GM18520 (cell line): ENCODE measurements around the gene MCUB.

Source experiments
- ATAC-seq: cut with Tn5 transposase; IDR thresholded peaks from one replicate; pipeline ENCODE4 v1.9.1; 2021; ENCODE audit not compliant: unreplicated experiment

The MCUB gene

DNA sequence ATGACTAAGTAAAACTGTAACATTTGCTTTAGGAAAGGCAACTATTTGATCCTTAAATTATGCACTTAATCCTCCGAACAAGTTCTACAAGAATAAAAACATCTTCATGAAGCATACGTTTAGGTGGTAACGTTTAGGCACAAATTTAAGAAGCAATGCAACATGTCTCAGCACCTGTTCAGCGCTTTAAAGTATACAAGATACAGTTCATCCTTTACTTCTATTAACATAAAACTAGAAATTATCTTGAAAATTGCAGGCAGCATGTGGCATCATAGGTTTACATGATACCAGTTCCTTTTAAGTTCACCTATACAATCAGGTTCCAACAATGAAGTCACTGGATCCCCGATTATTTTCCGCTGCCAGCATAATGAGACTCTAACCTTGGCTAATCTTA lies 168.3 kb downstream of the MCUB start:
- no peak for ATAC-seq

DNA sequence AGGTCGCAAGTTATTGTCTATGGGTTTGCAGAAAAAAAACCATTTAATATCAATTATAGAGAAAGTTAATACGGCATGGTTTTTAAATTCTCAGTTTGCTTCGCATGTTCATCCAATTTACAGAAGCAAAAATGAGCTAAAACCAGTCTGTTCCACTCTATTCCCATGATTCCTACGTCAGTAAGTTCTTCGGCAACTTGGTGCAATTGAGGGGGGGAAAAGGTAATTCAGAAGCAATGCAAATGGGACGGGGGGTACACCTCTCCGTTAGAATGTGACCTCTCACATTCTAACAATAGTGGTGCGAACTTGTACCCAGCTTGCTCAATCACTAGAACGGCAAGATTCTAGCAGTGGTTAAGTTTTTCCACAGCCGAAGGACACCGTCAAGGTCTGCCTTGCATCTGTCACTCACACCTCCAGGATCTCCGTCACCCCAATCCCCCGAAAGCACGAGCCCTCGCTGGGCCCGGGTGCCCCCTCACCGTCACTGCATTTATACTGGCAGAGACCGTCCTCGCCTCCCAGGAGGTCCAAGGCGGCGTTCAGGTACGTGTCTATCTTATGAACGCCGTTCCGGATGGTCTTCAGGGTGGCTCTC lies 169.2 kb downstream of the MCUB start:
- no peak for ATAC-seq

DNA sequence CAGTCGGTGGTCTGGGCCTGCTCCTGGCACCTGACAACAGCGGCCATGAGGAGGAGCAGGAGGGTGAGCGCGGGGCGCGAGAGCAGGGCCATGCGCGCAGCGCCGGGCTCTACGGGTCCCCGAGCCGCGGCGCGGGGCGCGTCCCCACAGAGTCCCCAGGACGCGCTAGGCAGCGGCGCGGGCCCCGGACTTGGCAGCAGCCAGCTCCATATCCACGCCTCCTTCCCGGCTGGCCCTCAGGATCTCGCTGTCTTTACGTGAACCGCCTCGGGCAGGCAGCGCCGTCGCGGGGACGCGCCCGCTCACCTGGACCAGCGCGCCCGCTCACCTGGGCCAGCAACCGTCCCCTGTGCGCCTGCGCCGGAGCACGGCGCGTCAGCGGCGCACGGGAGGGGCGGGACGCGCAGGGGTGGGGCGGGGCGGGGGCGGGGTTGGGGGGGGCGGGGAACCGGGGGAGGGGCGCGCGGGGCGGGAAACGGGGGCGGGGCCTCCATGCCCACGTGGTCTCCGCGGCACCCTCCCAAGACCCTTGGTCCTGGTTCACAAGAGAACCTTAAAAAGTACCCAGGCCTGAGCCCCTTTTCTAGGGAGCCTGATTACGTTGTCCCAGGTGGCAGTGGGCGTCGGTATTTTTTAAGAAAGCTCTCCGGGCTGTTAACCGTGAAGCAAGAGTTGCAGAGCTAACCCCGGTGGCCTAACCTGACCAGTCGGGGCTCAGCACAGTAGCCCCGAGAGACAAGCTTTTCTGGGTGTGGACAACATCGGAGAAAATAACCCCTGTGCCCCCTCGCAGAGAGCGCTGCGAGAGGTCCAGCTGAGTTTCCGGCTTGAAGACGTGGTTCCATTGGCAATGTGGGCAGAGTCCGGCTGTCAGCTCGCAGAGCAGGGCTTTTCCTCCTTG lies 169.9 kb downstream of the MCUB start, which contains the start of gene PLA2G12A:
Gene PLA2G12A (minus strand): TSS at position 353 of the 901 bp plus-strand sequence. CDS start 261 bp downstream, at position 92.
- peak; percentile 85 for ATAC-seq

DNA sequence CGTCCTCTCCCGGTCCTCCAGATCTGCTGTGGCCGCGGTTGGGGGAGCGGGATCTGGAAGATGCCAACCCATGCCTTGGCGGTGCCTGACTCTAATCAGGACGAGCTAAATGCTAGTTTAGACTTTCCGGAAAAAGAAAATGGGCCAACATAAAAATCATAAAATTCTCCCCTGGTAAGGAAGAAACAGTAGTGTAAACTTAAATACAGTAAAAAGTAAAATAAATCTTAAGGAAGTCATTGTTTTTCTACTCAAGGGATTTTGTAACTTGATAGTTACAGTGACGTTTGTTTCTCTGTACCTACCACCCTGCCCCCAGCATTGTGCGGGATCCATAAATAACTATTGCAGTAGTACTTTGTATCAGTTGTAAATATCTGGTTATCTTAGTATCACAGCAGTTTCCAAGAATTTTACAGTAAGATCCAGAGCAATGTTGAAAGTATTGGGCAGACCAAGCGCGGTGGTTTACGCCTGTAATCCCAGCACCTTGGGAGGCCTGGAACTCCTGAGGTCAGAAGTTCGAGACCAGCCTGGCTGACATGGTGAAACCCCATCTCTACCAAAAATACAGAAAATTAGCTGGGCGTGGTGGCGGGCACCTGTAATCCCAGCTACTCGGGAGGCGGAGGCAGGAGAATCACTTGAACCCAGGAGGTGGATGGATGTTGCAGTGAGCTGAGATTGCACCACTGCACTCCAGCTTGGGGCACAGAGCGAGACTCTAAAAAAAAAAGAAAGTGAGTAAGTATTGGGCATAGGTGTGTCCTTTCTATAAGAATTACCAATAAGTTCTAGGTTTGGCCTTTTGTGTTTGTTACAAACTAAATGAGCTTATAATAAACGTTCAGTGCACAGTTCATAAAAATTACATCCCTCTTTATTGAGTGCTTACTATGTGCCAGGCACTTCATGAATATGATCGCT lies 170.8 kb downstream of the MCUB start:
- ATAC-seq: no peak

DNA sequence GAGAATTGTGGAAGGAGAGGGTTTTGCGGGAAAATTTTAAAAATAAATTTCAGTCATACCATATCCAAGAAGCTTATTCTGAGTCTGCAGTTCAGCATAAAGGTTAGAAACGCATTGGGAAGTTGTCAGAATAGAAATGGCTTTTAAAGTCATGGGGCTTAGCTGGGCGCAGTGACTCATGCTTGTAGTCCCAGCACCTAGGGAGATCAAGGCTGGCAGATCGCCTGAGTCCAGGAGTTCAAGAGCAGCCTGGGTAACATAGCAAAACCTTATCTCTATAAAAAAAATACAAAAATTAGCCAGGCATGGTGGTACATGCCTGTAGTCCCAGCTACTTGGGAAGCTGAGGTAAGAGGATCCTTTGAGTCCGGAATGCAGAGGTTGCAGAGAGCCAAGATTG lies 173.7 kb downstream of the MCUB start:
- no peak for ATAC-seq

DNA sequence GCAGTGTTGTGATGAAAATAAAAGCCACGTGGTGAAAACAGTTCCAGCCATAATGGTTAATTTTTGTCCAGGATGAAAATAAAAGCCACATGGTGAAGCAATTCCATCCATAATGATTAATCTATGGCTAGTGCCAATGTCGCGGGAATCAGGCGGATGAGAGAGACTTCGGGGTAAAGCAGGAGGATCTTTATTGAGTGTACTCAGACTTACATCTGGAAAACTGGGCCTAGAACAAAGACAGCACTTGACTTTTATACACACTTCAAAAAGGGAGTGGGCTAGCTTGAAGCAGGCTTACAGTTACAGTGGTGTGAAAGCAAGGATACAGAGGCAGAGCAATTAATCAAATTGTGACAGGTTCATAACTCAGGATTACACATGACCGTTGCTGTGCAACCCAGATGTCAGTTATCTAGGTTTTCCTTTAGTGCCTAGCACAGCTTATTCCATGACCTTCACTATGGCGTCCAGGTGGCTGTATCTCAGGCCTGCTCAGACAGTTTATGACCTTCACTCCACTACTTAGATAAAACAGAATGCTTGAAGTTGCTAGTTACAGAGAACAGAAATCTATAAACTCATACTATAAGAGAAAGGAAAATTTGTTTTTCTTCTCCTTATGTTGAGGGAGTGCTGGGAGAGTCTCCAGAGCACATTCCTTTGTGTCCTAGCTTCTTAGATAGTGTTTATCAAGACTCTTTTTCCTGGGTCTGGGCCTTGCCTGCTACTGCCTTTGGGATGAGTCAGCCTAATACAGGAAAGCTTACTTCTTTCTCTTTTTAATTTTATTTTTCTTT lies 175.7 kb downstream of the MCUB start:
- no peak for ATAC-seq
